ENCODE data around the gene OR4X1.
A peak's percentile ranks its signal among the peaks of the same experiment; 100 is the strongest.
"Not testable (repeated sequence)": the region's sequence is repeated elsewhere in the genome, so short reads cannot be mapped to it uniquely, and the experiment has no call there.

The OR4X1 gene, protein sequence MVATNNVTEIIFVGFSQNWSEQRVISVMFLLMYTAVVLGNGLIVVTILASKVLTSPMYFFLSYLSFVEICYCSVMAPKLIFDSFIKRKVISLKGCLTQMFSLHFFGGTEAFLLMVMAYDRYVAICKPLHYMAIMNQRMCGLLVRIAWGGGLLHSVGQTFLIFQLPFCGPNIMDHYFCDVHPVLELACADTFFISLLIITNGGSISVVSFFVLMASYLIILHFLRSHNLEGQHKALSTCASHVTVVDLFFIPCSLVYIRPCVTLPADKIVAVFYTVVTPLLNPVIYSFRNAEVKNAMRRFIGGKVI

DNA sequence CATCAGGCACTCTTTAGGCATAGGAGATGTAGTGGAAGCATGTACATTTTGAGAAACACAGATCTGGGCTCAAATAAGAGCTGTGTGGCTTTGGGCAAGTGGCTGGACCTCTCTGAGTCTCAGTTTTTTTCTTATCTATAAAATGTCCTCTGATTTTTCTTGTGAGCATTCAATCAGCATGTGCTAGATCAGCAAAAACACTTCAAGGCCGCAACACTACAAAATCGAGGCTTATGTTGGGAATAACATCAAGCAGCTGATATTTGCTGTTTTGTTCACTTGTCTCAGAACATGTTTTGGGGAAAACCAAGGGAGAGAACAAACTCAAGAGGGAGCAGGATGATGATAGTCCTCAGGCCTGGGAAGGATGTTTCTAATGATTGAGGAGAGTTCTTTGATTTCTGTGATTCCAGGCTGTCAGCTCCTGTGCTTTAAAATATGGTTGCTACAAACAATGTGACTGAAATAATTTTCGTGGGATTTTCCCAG lies at the start of gene OR4X1:
OR4X1 (plus strand) TSS at position 439 of the 489 bp plus-strand sequence; CDS start at position 439, 0 bp downstream.
- no peak for DNase-seq (ENCODE audit: low read depth)

DNA sequence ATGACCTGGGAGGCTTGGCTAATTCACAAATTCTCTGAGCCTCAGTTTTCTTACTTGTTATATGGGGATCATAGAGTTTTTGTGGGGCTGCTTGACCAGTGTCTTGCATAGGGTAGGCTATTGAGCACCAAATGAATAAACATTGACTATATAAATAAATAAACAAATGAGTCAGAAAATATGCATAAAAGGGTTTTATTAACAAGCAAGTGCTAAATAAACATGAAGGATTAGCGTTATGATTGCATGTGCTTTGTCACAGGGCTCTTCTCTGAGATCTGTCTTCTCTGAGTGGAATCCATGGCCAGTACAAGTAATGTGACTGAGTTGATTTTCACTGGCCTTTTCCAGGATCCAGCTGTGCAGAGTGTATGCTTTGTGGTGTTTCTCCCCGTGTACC lies 47.2 kb upstream of the OR4X1 start, which contains the start of gene OR4B1:
OR4B1 (plus strand) TSS at position 301 of the 400 bp plus-strand sequence; CDS start at position 301, 0 bp downstream.
- DNase-seq (ENCODE audit: low read depth), result no peak

DNA sequence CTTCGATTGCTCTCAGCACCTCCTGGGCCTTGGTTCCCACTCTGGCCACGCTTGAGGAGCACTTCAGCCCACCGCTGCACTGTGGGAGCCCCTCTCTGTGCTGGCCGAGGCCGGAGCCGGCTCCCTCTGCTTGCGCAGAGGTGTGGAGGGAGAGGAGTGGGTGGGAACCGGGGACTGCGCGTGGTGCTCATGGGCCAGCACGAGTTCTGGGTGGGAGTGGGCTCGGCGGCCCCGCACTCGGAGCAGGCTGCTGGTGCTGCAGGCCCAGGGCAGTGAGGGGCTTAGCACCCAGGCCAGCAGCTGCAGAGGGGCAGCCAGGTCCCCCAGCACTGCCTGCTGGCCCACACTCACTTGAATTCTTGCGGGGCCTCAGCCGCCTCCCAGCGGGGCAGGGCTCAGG lies 34.9 kb upstream of the OR4X1 start:
- no peak for DNase-seq (ENCODE audit: low read depth)

DNA sequence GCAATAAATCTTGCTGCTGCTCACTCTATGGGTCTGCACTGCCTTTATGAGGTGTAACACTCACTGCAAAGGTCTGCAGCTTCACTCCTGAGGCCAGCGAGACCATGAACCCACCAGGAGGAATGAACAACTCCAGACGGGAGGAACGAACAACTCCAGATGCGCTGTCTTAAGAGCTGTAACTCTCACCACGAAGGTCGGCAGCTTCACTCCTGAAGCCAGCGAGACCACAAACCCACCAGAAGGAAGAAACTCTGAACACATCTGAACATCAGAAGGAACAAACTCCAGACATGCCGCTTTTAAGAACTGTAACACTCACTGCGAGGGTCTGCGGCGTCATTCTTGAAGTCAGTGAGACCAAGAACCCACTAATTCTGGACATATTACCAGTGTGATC lies 33.6 kb upstream of the OR4X1 start:
- not testable (repeated sequence) for DNase-seq (ENCODE audit: low read depth)

DNA sequence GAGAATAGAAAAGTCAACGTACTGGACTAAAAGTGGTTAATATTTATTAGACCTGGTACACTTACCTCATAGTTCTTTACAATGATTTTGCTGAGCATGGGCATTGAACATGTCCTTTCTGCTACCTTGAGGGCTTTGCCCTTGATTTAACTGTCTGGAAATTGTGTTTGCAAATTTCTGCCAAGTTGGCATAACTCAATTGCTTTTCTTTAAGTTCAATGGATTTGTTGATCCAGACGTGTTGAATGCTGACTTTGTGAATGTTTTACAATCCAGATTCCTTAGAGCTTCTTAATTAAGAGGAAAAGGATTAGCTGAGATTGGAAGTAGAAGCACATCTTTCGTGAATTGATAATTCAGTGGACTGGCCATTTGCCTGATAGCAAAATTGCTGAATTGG lies 25.9 kb upstream of the OR4X1 start:
- DNase-seq (ENCODE audit: low read depth), result no peak

DNA sequence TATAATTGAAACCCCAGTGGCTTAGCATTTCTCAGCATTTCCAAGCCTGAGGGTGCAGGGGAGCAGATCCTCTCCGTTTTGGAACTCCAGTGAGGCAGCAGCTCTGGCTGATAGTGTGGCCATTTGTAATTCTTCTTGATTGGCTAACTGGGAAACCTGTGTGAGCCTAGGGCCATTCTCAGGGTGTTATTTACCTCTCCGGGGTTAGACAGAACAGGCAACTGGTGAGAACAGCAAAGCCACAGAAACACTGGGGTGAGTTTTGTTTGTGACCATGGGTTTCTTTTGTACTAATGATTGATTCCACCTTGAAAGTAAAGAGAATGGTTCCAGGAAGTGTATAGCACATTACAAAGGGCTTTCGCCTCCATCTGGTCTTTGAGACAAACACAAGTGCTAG lies 21.2 kb upstream of the OR4X1 start:
- no peak for DNase-seq (ENCODE audit: low read depth)

DNA sequence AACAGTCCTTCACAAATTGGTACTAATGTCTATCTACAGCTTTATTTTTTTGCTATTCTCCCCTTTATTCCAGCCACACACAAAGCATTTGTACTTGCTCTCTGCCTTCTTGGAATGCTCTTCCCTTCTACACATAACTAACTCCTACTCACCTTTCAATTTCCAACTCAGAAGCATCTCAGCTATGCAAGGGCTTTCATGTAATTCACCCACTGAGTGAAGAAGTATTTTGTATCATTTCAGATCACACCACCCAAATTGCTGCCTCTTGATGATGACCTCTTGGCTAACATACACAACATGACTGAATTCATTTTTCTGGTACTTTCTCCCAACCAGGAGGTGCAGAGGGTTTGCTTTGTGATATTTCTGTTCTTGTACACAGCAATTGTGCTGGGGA lies 18.9 kb upstream of the OR4X1 start, which contains the start of gene OR4X2:
OR4X2 (plus strand) TSS at position 301 of the 400 bp plus-strand sequence; CDS start at position 301, 0 bp downstream.
- DNase-seq (ENCODE audit: low read depth), result no peak

DNA sequence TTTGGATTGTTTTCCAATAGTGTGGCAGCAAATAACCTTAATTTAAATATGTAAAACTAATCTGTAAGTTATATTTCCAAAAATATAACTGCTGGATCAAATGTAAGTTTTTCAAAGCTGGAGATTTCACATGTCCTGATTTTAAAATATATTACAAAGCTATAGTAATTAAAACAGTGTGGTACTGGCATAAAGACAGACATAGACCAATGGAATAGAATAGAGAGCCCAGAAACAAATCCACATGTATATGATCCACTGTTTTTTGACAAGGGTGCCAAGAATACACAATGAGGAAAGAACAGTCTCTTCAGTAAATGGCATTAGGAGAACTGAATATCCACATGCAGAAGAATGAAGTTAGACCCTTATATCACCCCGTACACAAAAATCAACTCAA lies 14.8 kb upstream of the OR4X1 start:
- no peak for DNase-seq (ENCODE audit: low read depth)

DNA sequence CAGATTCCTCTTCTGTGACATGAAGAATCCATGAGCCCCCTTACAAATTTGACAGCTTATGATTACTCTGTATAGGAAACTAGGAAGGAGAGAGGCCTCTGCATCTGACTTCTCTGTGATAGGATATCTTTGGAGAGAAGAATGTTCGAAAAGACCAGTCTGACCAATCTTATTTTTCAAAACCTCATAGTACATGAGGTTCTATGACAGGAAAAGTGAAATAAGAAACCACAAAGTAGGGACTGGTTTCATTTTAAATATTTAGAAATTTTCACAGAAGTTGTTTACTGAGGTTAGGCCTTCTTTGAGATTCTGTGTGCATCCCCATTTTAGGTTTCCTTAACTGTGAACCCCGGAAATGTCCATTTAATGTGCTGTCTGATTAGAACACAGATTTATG lies 2.1 kb upstream of the OR4X1 start:
- DNase-seq (ENCODE audit: low read depth), result no peak

DNA sequence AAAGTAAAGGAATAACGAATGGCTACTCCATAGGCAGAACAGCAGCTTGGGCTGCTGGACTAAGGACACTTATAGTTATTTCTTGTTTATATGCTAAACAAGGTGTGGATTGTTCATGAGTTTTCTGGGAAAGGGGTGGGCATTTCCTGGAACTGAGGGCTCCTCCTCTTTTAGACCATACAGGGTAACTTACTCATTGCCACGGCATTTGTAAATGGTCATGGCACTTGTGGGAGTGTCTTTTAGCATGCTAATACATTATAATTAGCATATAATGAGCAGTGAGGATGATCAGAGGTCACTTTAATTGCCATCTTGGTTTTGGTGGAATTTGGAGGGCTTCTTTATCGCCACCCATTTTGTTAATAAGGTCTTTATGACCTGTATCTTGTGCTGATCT lies 7.0 kb downstream of the OR4X1 start:
- no peak for DNase-seq (ENCODE audit: low read depth)

DNA sequence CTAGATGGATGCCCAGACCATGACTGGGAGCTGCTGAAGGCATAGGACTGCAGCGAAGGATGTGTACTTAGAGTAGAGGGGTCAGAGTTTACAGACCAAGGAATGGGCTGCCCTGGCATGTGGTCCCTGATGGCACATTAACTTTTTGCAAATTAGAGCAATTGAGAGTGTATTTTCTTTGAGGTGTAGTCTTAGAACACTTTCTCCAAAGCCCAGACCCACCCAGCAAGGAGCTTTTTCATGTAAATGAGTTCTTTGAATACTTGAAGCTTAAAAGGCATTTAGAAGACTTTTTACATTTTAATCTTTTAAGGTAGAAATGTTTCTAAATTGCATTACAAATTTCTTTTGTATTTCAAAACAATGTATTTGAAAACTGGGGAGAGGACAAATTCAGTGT lies 8.9 kb downstream of the OR4X1 start:
- no peak for DNase-seq (ENCODE audit: low read depth)

DNA sequence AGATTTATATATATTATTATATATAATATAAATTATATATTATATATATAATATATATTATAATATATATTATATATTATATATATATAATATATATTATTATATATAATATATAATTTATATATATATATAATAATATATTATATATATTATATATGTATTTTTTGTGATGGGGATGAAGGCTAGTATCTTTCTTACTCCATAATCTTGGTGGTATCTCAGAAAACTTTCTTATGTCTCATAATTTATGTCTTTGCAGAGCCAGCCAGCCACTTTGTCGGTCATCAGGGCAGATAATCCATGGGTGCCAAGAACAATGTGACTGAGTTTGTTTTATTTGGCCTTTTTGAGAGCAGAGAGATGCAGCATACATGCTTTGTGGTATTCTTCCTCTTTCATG lies 42.3 kb downstream of the OR4X1 start, which contains the start of gene OR4S1:
OR4S1 (plus strand) TSS at position 301 of the 400 bp plus-strand sequence; CDS start at position 301, 0 bp downstream.
- DNase-seq (ENCODE audit: low read depth), result no peak

DNA sequence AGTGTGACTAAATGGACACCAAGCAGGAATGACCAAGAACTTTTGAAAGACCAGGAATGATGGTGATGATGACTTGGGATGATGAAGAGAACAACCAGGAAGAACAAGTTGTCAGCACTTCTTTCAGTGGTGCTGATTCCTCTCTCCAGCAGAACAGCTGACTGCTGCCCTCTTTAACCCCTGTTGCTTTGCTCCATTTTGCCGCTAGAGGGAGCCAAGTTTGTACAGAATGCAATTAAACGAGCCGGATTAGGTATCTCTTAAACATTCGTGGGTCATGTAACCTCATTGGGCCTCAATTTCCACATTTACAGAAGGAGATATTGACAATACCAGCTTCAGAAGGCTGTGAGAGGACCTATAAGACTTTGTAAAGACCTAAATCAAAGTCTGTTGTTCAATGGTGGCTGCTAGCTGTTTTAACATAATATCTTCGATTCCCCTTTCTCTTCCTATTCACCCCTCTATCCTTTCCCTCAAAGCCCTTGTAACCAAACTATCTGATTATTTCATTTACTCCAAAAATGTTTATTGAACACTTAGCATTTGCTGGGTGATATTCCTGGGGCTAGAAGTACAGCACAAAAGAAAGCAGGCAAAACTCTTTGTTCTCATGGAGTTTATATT lies 44.2 kb downstream of the OR4X1 start:
- DNase-seq (ENCODE audit: low read depth), result peak; percentile 63

DNA sequence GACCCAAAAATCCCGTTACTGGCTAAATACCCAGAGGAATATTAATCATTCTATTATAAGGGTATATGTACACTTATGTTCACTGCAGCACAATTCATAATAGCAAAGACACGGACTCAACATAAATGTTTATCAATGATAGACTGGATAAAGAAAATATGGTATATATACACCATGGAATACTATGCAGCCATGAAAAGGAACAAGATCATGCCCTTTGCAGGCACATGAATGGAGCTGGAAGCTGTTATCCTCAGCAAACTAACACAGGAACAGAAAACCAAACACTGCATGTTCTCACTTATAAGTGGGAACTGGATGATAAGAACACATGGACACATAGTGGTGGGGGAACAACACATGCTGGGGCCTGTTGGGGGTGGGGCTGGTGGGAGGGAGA lies 49.9 kb downstream of the OR4X1 start:
- not testable (repeated sequence) for DNase-seq (ENCODE audit: low read depth)
